ENCODE data around the gene PKMYT1.

Gene PKMYT1

DNA sequence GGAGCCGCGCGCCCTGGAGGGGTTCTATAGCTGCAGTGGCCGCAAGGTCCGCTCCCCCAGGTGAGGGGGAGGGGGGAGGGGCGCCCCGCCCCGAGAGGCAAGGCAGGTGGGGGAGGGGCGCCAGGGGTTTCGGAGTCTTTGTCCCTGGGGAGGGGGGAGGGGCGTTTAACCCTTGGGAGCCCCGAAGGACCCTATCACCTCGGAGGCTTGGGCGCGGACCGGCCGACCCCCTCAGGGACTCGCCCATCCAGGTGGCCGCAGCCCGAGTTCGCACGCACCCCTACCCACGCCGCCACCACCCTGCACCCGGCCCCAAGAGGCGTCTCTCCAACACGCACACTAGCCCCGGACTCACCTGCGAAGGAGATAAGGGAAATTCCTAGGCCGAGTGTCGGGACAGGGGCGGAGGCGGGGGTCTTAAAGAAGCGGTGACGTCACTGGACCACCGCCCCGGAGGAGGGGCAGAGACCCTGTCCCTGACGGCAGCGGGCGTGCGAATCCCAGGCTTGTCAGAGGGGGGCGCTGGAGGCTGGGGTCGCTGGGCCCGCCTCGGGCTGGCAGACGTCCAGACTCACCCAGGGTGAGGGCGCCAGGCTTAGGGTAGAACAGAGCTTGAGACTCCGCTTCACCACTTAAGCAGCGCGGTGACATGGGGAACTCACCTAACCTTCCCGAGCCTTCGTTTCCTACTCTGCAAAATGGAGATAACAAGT lies 37.7 kb upstream of the PKMYT1 start, which contains the start of gene CLDN6:
Gene CLDN6 (minus strand): TSS at position 390 of the 713 bp plus-strand sequence. CDS start 2,162 bp downstream, outside the sequence.
- DNase-seq, result no peak

DNA sequence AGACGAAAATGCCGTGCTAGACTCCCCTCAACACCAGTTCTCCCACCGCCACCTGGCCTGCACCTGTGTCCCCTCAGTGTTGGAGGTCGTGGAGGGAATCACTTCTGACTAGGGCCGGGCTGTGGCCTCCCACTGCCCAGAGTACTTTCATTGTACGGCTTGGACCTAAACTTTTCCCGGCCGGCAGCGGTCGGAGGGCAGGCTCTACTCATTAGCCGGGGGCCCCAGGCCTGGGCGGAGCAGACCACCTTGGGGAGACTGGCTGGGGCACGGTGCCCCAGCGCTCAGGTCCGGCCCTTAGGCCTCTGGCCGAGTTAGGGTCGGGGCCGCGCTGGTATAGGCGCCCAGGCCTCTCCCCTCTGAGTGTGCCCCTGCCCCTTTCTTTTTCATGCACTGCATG lies 37.1 kb upstream of the PKMYT1 start:
- DNase-seq, result no peak

DNA sequence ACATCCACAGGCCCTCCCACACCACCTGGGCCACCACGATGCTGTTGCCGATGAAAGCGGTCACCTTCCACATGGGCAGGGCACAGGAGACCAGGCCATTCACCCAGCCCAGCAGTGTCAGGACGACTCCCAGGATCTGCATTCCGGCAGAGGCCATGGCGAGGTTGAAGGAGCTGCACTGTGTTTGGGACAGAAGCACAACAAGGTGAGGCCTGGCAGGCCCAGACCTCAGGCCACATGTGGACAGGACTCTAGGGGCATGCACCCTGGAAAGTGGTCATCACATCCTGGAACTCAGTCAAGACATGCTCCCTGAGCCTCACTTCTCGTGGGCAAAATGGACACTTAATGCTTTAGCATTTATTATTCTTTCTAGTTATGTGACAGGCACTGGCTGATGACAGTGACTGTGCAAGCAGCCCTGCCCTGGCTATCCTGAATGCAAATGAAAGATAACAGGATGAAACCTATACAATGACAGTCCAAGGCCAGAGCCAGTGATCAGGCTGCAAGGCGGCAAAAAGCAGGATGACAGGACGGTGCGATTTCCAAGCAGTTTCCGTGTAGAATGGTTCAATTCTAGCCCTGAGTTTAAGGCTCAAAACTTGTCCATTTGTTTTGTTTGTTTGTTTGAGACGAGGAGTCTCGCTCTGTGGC lies 35.7 kb upstream of the PKMYT1 start:
- no peak for DNase-seq

DNA sequence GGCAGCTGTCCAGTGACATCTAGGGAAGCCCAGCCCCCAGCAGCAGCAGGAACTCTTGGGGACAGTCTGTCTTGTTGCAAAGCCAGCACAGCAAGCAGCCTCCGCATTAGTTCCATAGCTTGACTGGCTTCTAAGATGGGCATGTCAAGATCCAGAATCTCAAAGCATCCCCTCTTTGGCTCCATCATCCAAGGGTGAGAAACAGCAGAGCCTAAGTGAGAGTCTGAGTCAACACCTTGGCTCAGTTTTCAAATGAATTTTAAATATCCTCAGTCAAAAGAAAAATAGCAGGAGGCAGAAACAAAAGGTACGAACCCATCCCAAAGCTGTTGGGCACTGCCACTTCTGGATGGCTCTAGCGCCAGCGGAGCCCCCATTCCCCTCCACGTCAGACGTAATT lies 34.7 kb upstream of the PKMYT1 start:
- no peak for DNase-seq

DNA sequence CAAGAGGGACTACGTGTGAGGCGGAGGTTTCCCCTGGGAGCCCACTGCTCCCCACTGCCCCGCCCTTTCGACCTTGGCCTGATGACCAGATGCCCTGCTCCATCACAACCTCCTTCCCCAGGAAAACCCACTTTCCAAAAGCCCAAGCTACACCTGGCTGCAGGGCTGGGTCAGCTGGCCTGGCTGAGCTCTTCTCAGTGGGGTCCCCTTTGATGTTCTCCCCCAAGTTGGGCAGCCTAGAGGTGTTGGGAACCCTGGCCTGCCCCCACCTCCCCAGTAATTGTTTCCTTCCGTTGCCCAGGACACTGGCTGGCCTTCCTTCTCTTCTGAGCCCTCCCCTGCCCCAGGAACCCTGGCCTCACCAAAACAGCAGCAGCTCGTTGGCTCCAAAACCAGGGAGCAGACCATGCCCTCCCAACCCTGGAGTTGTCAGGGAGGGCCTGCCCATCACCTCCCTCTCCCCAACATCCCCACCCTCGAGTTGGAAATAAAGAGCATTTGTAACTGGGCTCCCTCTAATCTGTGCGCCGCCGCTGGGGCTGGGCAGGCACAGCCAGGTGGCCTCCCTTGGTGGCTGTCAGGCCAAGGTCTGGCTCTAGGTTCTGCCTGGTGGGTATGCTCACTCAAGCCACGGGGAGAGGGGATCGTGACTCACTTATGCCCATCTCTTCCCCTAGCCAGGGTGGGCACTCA lies 33.9 kb upstream of the PKMYT1 start:
- no peak for DNase-seq

DNA sequence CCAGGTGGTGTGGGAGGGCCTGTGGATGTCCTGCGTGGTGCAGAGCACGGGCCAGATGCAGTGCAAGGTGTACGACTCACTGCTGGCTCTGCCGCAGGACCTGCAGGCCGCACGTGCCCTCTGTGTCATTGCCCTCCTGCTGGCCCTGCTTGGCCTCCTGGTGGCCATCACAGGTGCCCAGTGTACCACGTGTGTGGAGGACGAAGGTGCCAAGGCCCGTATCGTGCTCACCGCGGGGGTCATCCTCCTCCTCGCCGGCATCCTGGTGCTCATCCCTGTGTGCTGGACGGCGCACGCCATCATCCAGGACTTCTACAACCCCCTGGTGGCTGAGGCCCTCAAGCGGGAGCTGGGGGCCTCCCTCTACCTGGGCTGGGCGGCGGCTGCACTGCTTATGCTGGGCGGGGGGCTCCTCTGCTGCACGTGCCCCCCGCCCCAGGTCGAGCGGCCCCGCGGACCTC lies 33.3 kb upstream of the PKMYT1 start:
- DNase-seq, result no peak

DNA sequence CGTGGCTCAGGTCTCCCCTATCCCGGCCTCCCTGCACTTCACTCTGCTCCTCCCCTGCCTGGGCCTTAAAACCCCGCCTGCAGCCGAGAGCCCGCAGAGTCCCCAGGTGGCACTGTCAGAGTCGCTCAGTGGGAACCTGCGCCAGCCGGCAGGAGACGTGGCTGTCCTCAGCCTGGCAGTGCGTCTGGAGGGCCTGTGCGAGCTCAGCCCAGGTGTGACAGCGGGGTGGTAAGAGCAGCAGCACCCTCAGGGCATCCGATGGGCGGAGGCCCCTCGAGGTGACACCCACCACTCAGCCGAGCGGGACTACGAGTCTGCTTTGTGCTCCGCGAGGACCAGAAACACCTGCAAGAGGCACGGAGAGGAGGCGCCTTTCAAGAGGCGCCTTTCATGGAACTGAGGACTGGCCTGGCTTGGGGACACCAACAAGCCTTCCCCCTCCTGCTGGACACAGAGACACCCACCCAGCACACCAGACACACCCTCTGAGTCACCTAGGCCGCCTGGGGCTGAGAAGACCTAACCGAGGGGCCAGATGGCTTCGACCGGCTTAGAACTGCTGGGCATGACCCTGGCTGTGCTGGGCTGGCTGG lies 32.7 kb upstream of the PKMYT1 start, which contains the start of gene CLDN9:
Gene CLDN9 (plus strand): TSS at position 96 of the 593 bp plus-strand sequence. CDS start 440 bp downstream, at position 536.
- DNase-seq, result no peak

DNA sequence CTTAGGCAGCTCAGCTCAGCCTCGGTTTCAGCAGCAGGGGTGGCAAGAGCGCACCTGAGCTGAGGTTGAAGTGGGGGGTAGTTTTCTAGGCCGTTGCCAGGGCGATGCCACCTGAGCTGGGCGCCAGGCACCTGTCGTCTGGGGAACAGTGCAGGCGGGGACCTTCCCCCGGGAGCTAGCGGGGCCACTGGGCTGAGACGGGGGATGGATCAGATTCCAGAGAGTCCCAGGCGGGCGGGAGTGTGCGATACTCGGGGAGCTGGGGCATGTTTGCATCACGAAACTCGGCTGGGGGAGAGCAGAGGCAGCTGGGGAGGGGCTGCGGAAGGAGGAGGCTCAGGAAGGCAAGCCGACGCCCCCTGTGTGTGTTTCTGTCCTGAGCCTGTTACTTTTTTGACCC lies 32.0 kb upstream of the PKMYT1 start:
- no peak for DNase-seq

DNA sequence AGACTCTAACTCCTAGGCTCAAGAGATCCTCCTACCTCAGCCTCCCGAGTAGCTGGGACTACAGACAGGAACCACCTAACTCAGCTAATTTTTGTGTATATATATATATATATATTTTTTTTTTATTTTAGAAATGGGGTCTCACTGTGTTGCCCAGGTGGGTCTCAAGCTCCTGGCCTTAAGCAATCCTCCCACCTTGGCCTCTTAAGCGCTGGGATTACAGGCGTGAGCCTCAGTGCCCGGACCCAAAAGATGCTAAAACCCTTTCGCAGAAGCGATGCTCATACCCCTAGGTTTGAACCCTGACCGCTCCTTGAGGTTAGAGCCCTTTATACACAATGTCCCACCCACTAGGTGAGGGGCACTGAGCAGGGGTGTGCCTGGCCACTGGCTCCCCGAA lies 30.3 kb upstream of the PKMYT1 start:
- no peak for DNase-seq

DNA sequence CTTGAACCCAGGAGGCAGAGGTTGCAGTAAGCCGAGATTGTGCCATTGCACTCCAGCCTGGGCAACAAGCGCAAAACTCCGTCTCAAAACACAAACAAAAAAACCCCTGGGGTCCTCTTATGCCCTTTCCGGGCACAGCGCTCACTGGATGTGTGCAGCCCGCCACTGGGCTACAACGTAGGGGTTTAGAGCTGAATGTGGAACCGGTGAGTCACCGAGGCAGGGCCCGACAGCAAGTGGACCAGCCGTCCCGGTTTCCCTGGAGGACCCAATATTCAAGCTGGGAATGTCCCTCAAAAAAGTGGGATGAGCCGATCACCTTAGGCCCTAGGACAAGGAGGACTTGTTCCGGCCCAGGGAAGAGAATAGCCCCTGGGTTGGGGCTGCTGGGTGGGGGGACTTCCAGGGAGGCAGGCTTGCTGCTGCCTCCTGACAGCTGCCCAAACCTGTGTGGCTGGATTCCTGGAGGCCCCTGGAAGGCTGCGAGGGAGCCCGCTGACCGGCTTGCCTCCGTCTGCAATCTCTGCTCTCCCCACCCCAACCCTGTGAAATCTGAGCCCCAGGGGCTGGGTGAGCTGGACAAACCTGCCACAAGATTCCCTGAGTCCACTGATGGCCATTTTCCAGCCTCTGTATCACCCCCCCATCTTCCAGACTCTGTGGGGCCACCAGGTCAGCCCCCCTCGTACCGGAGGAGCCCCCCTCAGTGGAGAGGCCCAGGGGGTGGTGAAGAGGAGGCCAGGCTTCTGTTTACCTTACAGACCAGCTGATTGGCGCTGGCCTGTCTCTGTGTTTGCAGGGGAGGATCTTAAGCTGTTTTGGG lies 29.5 kb upstream of the PKMYT1 start:
- no peak for DNase-seq

DNA sequence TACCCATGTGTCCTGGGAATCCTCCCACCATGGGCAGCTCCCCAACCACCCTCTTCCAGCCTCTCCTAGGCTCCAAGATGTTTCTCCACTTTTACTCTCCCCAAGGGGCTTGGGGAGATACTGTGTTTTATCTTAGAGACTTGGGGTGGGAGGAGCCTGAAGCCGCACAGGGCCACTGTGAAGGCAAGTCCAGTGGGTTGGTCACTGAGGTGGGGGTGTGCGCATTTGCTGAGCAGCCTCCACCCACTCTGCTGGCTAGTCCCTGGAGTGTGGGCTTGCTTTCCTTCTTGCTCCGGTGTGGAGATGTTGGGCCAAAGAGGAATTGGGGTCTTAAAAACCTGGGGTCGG lies 28.4 kb upstream of the PKMYT1 start:
- no peak for DNase-seq

DNA sequence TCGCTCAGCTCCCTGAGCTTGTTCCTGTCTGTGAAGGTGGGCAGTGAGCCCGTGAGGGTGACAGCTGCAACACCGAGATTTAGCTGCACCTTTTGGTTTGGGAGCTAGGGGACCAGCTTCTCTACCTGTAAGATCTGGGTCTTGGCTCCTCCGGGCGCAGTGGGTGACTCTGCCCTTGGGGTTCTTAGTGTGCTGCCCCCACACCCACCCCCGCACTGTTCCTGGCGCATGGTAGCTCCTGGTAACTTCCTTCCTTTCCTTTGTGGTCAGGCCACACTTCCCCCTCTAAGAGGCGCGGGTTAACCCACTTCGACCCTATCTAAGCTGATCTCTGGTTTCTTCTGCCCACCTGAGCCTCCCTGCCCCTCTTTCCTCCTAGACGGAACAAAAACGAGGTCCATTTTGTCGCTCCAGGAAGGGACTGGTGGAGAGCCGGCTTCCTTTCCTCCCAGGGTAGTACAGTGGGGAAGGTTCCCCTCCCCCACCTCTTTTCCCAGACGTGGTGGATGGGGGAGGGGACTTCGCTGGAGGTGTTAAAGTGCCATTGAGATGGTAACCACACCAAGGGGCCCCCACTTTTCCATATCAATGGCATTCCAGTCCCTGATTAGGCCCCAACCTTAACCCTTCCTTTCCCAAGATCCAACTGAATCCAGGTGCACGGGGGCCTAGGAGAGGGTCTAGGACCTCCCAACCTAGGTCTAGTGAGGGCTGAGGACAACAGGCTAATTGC lies 27.9 kb upstream of the PKMYT1 start:
- peak; percentile 42 for DNase-seq

DNA sequence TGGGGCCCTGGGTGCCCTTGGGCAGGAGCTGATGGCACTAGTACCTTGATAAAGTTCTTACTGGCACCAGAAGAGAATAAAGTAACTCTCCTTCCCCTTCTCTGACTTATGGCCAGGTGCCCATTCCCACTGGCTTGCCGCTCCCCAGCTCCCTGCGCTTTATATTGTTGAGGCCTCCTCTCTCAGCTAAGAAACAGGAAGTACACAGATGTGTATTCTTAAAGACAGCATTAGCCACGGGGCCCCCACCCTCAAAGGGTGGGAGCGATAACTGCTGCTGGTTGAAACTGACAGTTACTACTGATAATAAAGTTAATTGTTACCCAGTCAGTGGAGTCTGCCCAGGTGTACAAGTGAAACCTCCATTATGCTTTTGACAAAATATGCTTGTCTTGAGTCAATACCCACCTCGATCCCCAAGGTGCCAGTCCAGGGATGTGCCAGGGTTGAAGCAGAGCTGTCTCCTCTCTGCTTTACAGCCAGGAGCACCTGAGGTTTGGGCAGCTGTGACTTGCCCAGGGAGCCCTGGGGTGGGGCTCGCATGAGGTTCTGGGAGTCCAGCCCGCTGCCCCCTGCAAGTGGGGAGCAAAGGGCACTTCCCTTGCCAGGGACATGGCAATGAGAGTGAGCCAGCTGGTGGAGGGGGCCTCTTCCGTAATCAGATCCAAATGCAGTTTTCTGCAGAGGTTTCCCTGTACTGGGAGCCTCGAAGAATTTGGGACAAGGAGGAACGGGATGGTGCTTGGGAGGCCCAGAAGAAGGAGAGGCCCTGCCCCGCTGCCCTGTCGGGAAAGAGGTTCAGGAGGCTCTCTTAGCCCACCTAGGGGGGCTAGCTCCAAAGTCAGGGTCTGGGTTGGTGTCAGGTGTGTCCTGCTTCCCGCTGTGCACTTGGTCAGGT lies 27.1 kb upstream of the PKMYT1 start:
- DNase-seq, result no peak

DNA sequence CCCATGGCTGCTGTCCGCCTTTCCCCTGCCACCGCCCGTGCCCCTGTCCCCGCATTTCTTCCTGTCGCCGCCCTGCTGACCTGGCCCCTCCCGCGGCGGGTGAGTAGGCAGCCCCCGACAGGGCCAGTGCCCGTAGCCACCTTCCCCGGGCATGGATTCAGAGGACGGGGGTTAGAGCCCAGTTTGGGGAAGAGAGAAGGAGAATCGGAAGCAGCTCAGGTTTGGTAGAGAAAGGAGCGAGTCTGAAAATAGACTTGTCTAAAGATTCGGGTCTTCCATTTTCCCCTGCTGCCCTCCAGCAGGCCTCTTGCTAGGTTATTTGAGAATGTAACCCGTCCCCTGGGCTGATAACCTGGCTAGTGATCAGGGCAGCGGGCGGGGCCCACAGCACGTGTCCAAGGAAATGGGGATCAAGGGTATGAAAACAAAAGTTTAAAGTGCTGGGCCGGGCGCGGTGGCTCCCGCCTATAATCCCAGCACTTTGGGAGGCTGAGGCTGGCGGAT lies 24.6 kb upstream of the PKMYT1 start:
- peak; percentile 6 for DNase-seq

DNA sequence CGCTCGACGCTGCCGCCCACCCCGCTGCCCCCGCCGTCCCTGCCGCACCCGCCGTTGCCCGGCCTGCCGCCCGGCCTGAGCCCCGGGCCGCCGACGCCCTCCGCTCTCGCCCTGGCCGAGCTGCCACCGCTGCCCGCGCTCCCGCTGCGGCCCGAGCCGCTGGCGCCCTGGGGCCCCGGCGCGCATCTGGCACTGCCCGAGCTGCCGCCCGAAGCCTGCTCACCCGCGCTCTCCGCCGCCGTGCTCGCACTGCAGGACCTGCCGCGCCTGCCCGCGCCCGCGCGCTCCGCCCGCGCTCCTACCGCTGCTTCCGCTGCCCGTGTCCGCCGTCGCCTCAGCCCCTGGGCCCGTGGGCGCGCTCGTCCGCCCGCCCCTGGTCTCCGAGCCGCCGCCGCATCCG lies 24.1 kb upstream of the PKMYT1 start:
- peak; percentile 9 for DNase-seq

DNA sequence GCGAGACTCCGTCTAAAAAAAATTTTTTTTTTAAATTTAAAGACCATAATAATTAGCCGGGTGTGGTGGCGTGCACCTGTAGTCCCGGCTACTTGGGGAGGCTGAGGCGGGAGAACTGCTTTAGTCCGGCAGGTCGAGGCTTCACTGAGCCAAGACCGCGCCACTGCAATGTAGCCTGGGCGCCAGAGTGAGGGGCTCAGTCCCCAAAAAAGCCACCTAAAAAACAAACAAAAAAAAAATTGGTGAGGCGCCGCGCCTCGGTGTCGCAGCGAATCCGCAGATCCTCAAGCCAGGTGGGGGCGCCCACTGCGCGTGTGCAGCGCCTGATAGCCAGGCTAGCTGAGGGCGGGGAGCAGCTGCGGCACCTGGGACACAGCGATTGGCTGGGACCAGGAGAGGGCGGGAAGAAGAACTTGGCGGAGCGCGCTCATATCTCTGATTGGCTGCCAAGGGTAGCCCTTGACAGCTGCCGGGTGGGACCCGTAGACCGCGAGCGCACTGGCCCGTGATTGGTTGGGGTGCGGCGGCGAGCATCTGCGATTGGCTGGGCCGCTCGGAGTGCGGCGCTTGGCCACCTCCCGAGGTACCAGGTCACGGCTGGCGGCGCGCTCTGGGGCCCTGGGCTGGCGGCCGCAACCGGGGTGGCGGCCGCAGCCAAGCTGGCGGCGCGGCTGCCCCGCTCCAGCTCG lies 23.5 kb upstream of the PKMYT1 start:
- peak; percentile 99 for DNase-seq

DNA sequence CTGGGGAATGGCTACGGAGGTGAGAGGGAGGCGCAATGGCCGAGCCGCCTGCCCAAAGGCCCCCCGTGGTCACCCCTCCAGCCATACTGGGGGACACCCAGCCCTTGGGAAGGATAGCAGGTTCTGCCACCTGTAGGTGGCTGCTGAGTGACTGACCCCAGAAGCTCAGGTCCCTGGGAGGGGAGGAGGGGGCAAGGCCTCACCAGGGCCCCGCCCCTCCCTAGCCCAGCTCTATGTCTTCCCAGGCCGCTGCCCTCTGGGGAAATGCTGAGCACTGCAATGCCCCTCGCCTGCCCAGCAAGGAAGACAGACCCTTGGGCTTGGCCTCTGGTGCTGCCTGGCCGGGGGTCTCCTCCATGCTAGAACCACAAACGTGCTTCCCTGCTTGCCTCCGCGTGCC lies 21.1 kb upstream of the PKMYT1 start:
- DNase-seq, result no peak

DNA sequence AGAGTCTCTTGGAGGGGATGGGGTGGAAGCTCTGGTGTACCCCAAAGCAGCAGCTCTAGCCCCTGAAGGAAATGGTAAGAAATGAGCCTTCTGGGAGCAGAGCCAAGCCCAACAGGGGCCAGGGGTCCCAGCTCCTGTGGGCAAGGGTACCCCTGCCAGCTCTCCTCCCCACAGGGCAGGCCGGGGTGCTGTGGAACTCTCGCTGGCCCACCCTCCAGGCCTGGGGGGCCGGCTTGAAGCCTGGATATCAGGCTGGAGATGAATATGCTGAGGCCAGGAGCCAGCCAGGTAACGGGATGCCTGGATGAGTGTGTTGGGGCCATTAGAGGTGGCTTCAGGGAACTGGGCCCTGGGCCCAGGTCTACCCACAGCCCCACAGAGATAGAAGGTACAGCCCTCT lies 20.3 kb upstream of the PKMYT1 start:
- DNase-seq, result no peak

DNA sequence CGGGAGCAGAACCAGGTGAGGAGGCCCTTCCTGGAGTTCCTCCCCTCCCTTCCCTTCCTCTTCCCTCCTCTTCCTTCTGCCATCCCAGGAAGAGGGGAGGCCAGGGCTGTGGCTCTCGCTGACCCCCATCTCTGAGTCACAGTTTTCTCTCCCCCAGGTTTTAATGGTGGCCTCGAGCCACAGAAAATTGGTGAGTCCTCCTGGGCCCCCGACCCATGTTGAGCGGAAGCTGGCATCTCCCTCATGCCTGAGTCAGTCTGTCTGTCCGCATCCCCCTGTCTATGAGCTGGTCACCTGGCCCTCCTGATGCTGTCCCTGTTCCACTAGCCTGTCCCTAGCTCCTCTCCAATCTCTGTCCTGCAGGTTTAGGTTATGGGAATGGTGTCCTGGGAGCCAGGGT lies 19.7 kb upstream of the PKMYT1 start:
- no peak for DNase-seq

DNA sequence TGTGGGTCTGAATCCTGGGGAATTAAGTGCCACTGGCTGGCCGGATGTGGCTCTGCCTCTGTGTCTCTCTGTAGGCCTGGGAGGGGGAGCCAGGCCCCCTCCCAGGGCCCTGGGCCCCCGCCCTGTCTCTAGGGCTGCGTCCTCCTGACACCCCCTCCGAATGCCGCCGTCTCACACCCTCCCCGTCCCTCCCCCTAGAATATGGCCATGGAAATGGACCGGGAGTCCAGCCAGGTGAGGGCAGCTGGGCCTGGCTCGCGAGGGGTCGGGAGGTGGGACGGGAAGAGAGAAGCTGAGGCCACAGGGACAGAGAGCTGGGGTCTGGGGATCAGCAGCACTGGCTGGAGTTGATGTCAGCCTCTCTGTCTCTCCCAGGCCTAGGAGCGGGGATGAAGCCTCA lies 16.1 kb upstream of the PKMYT1 start:
- no peak for DNase-seq
